GM19328 (cell line): ENCODE results near the gene GOT2.
A peak's percentile ranks its signal among the peaks of the same experiment; 100 is the strongest.
"Not testable (repeated sequence)": the region's sequence is repeated elsewhere in the genome, so short reads cannot be mapped to it uniquely, and the experiment has no call there.

Experiments
- ATAC-seq: cut with Tn5 transposase; IDR thresholded peaks from one replicate; pipeline ENCODE4 v1.9.1; 2021; ENCODE audit warnings: mild to moderate bottlenecking, moderate library complexity; ENCODE audit not compliant: unreplicated experiment

The GOT2 gene

GRCh38 chr16:58733671-58734458 lies at the start of gene GOT2:
GOT2 (minus strand) TSS chr16:58734316; CDS start chr16:58734228, 88 bp downstream.
- peak; percentile 95 for ATAC-seq

GRCh38 chr16:58779291-58779690 lies 45.2 kb upstream of the GOT2 start:
- not testable (repeated sequence) for ATAC-seq

- ATAC-seq, result no peak
These were observed 39.8 kb upstream of the GOT2 start for GRCh38 chr16:58773870-58774269.

GRCh38 chr16:58768145-58768544 lies 34.0 kb upstream of the GOT2 start:
- no peak for ATAC-seq

- ATAC-seq, result no peak
These were observed 33.5 kb upstream of the GOT2 start for GRCh38 chr16:58767581-58767980.

GRCh38 chr16:58756650-58757332 lies 22.7 kb upstream of the GOT2 start:
- no peak for ATAC-seq

GRCh38 chr16:58755989-58756649 lies 22.0 kb upstream of the GOT2 start:
- ATAC-seq, result peak; percentile 90

GRCh38 chr16:58753711-58754134 lies 19.6 kb upstream of the GOT2 start:
- ATAC-seq, result no peak

- ATAC-seq, result no peak
These were observed 10.4 kb upstream of the GOT2 start for GRCh38 chr16:58744497-58744896.

- ATAC-seq, result no peak
These were observed 7.9 kb upstream of the GOT2 start for GRCh38 chr16:58741976-58742375.

GRCh38 chr16:58741166-58741565 lies 7.0 kb upstream of the GOT2 start:
- ATAC-seq, result no peak

- ATAC-seq, result no peak
These were observed 4.7 kb upstream of the GOT2 start for GRCh38 chr16:58738672-58739296.

GRCh38 chr16:58736341-58736740 lies 2.2 kb upstream of the GOT2 start:
- ATAC-seq, result not testable (repeated sequence)

GRCh38 chr16:58734459-58734787 lies 307 bp upstream of the GOT2 start:
- ATAC-seq, result no peak

- ATAC-seq, result no peak
These were observed 857 bp downstream of the GOT2 start for GRCh38 chr16:58733248-58733670.

- ATAC-seq, result no peak
These were observed 1.4 kb downstream of the GOT2 start for GRCh38 chr16:58732545-58733247.

GRCh38 chr16:58730724-58731370 lies 3.3 kb downstream of the GOT2 start:
- ATAC-seq, result no peak

- ATAC-seq, result no peak
These were observed 6.1 kb downstream of the GOT2 start for GRCh38 chr16:58727796-58728568.

GRCh38 chr16:58727028-58727781 lies 6.9 kb downstream of the GOT2 start:
- ATAC-seq, result no peak
